ENCODE results near the gene KCNH4.

DNA sequence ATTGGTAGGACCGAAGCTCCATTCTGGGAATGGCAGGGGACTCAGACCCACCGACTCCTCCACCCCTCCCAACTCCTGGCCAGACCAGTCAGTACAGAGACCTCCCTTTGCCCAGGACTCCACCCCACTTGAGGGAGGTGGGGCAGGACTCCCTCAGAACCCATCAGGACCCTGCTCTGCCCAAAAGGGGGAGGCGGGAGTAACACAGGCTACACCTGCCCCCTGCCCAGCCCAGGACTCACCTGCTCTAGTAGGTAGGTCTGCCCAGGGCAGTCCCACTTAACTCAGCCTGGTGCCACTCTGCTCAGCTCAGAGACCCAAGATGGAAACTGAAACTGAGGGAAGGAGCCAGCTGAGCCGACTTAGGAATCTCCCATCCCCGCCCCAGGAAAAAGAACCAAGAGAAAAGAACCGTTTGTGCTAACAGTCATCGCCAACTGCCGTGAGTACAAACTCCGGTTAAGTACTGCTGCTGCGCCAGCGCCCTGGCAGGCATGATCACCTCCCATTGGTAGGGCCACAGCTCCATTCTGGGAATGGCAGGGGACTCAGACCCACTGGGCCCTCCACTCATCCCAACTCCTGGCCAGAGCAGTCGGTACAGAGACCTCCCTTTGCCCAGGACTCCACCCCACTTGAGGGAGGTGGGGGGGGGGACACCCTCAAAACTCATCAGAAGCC, 68.9 kb downstream of the KCNH4 start:
- TF ChIP-seq, protein P1, sequence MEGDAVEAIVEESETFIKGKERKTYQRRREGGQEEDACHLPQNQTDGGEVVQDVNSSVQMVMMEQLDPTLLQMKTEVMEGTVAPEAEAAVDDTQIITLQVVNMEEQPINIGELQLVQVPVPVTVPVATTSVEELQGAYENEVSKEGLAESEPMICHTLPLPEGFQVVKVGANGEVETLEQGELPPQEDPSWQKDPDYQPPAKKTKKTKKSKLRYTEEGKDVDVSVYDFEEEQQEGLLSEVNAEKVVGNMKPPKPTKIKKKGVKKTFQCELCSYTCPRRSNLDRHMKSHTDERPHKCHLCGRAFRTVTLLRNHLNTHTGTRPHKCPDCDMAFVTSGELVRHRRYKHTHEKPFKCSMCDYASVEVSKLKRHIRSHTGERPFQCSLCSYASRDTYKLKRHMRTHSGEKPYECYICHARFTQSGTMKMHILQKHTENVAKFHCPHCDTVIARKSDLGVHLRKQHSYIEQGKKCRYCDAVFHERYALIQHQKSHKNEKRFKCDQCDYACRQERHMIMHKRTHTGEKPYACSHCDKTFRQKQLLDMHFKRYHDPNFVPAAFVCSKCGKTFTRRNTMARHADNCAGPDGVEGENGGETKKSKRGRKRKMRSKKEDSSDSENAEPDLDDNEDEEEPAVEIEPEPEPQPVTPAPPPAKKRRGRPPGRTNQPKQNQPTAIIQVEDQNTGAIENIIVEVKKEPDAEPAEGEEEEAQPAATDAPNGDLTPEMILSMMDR (conservative IDR thresholded peaks at IDR 0.05), result no peak
- TF ChIP-seq ZFX (IDR thresholded peaks at IDR 0.05), result no peak

All from C4-2B (cell line).